LNCaP clone FGC (cell line): ENCODE results near the gene CCN5.
"Not testable (repeated sequence)": the region's sequence is repeated elsewhere in the genome, so short reads cannot be mapped to it uniquely, and the experiment has no call there.

ENCODE experiments used
- DNase-seq: peaks from one replicate; pipeline ENCODE4 v3.0.0-alpha.2; 2011; ENCODE audit warnings: low read depth
- H3K4me3 ChIP-seq: 2 replicates; pipeline ENCODE4 v1.5.1; 2011; ENCODE audit warnings: mild to moderate bottlenecking, low read depth, low read length, control low read depth
- CTCF ChIP-seq: IDR thresholded peaks from 2 replicates; pipeline ENCODE4 v1.5.1; 2012; ENCODE audit warnings: mild to moderate bottlenecking; ENCODE audit not compliant: control insufficient read depth, insufficient read depth; ENCODE audit errors: extremely low read depth

CCN5 gene

DNA sequence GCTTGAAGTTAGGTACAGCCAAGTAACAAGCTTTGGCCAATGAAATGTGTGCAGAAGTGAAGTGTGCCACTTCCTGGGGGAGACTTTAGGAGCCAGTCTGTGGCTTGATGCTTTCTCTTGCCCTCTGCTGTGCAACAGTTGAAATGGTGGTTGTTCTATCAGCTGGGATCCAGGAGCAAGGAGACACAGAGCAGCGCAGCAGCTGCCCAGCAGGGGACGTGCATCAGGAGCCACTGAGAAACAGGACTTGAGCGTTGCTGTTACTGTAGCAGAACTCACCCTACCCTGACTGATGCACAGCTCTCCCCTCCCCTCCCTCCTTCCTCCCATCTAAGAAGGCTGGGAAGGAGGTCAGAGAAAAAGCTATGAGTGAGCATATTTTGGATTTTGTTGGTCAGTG is 18.9 kb upstream of the CCN5 start:
- TF ChIP-seq CTCF, result peak; percentile 20; the same call in 1 of the 2 replicates
- DNase-seq, result no peak
- H3K4me3 ChIP-seq, result no peak overlapping the region

DNA sequence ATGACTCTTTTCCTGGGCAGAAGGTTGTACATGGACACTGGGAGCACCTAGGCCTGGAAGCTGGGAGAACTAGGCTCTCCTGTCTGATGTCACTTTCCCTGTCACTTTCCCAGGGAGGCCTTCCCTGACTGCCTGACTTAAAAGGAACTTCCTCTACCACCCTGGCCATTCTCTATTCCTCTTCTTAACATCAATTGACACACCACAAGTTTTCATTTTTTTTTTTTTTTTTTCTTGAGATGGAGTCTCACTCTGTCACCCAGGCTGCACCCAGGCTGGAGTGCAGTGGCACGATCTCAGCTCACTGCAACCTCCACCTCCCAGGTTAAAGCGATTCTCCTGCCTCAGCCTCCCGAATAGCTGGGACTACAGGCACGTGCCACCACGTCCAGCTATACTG is 18.1 kb upstream of the CCN5 start:
- DNase-seq, H3K4me3 ChIP-seq: not testable (repeated sequence)

DNA sequence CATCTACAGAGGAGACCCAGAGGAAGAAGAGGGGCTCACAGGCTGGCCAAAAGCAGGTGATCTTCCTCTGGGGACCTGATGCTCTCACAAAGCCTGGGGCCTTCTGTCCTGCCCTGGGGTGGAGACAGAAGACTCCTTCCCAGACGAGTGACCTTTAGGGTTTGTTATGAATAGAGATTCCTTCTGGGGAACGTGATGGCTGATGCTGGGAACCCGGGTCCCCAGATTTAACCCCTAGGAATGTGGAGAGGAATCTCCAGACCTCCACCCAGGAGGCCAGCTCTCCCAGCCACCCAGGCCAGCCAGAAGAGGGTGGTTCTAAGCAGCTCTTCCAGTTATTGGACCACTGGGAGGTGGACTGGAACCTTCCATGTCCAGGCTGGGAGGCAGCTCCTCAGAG is 16.8 kb upstream of the CCN5 start:
- H3K4me3 ChIP-seq, result no peak overlapping the region
- TF ChIP-seq CTCF, result no peak
- DNase-seq, result no peak

GRCh38 chr20:44700306-44700705 is 14.9 kb upstream of the CCN5 start:
- H3K4me3 ChIP-seq, result no peak overlapping the region
- no peak for DNase-seq
- TF ChIP-seq CTCF, result no peak

DNA sequence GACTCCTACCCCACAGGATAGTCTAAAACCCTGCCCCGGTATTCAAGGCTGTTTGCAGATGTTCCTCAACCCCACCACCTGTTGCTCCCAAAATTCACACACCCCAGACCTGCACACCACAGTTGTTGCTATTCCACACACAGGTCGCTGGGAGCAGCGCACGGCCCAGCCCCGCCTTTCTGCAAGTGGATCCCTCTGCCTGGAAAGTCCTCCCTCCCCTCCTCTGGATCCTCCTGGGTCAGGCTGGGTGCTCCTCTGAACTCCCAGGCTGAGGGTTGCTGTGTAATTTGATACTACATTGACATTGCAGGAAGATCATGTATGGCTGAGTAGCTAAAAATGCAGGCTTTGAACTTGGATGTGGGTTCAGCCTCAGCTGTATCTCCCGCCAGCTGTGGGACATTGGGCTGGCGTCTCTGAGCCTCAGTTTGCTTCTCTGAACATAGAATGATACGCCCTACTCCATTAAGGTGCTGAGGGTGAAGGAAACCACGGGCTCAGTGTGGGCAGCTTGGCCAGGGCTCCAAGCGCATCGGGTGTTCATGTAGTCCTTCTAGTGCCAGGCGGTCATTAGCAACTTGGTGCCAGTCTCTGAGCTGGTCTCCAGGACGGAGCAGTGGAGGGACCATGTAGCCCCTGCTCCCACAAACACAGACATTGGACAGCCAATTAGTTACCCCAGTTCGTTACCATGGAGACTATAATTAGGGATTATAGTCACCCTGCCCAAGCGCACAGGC is 13.9 kb upstream of the CCN5 start:
- TF ChIP-seq CTCF, result no peak
- DNase-seq, result no peak
- H3K4me3 ChIP-seq, result no peak overlapping the region

DNA sequence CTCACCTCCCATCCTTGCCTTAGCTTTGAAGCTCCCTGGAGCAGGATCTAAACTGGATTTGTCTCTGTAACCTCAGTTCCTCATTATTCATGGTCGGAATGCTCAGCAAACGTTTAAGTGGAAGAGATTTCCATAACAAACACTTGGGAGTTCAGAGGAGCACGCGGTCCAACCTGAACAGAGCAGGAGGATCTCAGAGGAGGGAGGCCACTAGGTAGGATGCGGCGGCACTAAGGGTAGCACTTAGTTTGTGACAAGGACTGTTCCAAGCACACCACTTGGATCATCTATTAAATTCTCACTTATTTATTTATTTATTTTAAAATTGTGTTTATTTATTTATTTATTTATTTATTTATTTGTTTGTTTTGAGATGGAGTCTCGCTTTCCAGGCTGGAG is 13.3 kb upstream of the CCN5 start:
- TF ChIP-seq CTCF, result no peak
- H3K4me3 ChIP-seq, result no peak overlapping the region
- no peak for DNase-seq

DNA sequence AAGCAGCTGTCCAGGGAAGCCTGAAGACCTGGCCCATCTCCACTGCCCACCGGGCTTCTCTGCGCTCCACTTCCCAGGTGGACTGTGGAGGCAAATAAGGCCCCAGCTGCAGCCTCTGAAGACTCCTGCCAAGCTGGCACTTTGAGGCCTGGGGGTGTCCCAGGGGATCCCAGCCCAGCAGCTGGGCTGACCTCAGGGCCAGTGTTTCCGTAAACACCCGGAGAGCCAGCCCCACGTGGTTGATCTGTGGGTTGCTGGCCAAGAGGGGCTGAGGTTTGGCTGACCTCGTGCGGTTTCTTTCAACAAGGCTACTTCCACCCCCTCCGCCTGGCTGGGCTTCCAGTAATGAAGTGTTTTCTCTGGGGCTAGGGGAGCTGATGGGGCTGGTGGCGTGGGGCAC is 12.4 kb upstream of the CCN5 start:
- DNase-seq, result no peak
- no peak overlapping the region for H3K4me3 ChIP-seq
- TF ChIP-seq CTCF, result no peak
